NCI-H1092 (cell line): Measurements from ENCODE around the gene MAOB.
"Not testable (repeated sequence)": the region's sequence is repeated elsewhere in the genome, so short reads cannot be mapped to it uniquely, and the experiment has no call there.

Experiments used
- DNase-seq: peaks from one replicate; lab custom pipeline; 2025; lab: John Stamatoyannopoulos, UW

Gene MAOB

GRCh38 chrX:43882294-43882681 lies at the start of gene MAOB:
Gene MAOB (minus strand): TSS chrX:43882450. CDS start chrX:43882299, 151 bp downstream.
- DNase-seq: no peak

DNA sequence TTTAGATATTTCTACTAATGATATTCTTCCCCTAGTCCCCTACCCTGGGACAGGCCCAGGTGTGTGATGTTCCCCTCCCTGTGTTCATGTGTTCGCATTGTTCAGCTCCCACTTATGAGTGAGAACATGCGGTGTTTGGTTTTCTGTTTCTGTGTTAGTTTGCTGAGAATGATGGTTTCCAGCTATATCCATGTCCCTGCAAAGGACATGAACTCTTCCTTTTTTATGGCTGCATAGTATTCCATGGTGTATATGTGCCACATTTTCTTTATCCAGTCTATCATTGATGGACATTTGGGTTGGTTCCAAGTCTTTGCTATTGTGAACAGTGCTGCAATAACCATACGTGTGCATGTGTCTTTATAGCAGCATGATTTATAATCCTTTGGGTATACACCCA lies 39.8 kb upstream of the MAOB start:
- not testable (repeated sequence) for DNase-seq

DNA sequence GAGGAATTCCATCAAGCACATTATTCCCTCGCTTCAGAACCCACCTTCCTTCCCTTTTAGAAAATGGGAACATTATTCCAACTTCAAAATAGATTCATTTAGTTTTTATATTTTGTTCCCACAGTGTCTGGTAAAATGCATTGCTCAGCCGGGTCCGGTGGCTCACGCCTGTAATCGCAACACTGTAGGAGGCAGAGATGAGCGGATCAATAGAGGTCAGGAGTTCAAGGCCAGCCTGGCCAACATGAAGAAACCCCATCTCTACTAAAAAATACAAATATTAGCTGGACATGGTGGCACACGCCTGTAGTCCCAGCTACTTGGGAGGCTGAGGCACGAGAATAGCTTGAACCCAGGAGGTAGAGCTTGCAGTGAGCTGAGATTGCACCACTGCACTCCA lies 28.5 kb upstream of the MAOB start:
- DNase-seq: not testable (repeated sequence)

DNA sequence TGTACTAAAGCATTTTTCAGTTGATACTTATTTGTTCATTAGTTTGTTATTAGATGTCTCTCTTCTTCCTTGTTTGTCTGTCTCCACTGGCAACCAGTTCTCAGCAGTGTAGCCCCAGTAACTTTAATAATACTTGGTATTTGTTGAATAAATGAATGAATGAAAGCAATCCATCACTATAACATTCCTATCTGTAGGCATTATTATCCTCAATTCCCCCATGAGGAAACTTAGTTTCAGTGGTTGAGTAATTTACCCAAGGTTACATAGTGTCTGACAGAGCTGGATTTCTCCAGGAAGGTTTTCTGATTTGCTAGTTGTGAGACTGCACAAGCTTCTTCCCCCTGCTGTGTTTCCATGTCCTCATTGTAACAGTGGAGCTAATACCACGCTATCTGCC lies 27.8 kb upstream of the MAOB start:
- no peak for DNase-seq

- DNase-seq: no peak
Observed at GRCh38 chrX:43909141-43909540, 26.9 kb upstream of the MAOB start.

DNA sequence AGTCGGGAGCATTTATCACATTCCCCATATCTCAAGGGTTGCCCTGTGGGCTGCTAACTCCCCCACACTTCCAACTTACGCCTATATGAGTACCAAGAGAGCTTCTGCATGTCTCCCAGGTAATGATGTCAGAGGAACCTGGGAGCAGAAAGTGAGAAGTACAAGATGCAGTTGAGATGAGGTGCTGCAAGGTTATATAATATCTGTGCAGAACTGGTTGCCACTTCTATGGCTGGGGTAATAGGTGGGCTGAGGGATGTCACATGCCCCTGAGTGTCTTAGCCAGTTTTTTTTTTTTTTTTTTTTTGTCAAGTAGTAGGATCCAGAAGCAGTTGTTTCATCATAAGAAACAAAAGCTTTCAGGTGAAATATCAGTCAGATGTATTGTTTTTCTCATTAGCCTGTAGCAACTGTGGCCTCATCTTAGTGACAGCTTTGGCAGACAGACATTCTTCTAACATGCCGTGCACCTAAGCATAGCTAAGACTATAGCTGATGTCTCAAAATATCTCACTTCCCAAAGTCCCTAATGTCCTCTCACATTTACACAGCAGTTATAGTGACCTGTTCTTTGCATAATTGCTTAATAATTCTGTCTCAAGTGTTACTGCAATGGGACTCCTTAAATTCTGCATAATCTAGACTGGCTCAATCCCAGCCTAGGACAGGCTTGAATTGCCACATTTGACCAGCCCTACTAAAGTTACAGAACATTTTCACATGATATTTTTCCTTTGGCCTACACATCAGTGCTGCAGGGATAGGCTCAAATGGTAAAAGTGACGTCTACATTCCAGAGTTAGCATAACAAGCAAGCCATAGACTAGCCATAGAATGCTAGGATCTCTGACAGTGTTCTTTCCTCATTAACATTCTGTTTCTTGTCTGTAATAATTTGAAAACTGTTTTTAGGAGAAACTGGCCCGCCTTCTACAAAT lies 17.9 kb upstream of the MAOB start:
- no peak for DNase-seq

GRCh38 chrX:43898406-43899035 lies 16.3 kb upstream of the MAOB start:
- DNase-seq: no peak

DNA sequence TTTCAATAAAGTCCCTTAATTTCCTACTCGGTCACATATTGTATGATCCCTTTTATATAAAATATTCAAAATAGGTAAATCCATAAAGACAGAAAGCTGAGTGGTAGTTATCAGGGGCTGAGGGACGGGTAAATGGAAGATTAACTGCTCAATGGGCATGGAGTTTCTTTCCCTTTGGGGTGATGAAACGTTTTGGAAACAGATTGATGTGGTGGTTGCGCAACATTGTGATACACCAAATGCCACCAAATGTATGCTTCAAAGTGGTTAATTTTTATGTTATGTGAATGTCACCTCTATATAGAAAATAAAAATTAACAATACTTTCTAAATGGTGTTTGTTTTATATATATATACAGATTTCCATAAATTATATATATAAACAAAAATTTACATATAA lies 15.0 kb upstream of the MAOB start:
- no peak for DNase-seq

GRCh38 chrX:43892336-43892870 lies 10.2 kb upstream of the MAOB start:
- DNase-seq: no peak

DNA sequence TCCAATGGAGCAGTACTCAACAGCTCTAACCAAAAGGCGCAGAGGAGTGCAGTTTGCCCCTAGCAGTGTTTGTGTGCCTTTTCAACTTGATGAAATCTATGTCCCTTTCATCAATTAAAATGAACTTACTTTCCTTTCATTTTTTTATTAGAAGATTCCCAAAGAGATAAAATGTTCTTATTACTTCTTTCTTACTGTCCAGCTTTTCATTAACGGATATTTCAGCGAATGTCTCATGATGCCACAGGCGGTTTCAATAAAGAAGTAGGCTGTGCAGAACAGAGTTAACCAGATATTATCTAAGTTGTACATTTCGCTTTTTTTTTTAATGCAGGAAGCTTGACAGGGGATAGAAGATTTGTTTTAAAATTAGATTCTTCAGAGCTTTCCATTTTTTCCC lies 3.4 kb upstream of the MAOB start:
- no peak for DNase-seq

- no peak for DNase-seq
Observed at GRCh38 chrX:43881410-43882293, 598 bp downstream of the MAOB start.

DNA sequence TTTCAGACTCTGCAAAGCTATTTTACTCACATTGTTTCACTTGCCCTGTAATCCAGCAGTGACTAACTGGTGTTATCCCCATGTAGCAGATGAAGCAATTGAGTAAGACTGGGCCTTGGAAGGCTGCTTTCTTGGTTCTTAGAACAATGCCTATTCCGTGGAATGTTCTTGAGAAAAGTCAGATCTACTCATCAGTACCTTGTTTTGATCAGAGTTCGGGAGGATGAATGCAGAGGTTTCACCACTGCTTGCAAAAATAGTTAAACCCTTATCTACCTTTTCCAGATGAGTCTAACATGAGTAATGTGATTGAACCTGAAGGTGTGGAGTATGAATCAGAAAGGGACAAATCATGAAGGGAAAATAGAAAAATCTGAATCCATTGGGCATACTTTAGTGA lies 1.8 kb downstream of the MAOB start:
- DNase-seq: no peak

DNA sequence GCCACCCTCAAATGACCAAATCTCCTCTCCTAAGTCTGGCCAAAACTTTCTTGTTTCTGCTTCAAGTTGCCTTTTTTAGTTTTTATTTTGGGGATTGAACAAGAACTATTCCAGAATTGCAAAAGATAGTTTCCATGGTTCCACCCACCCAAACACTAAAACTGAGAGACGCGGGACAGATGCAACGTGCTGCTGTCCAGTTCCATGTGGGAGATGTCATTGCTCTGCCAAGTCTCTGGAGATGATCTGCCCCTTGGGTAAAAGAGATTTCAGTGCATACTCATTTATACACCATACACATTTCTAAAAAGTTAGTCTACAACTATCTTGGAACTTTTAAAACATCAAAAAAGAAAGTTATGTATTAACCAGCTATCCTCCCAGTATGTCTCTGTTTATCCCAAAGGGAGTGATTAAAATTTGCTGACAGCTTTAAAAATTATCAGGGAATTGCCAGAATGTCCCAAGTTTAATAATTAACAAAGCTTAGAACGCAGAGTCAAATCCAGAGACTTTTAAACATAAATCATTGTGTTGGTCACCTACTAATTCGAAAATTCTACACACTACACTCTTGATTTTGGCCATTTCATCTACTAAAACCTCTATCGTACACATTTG lies 3.2 kb downstream of the MAOB start:
- no peak for DNase-seq

- DNase-seq: no peak
Observed at GRCh38 chrX:43876680-43877079, 5.6 kb downstream of the MAOB start.

- no peak for DNase-seq
Observed at GRCh38 chrX:43870758-43871419, 11.4 kb downstream of the MAOB start.

DNA sequence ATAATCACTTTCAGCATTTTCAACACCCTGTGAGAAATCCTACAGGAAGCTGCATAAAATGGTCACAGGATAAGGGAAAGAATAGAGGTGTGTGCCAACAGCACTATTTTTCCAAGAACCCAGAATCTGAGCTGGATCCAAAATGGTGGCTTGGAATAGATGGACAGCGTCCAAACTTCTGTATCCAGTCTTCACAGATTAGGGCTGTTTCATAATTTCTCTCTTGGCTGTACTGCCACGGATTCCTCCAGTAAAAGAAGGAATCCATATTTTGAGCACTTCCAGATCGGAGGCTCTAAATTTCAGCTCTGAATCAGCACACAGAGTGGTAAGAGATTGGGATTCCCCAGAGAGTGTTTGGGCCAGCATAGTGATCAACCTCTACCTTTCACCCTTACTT lies 12.2 kb downstream of the MAOB start:
- DNase-seq: no peak

DNA sequence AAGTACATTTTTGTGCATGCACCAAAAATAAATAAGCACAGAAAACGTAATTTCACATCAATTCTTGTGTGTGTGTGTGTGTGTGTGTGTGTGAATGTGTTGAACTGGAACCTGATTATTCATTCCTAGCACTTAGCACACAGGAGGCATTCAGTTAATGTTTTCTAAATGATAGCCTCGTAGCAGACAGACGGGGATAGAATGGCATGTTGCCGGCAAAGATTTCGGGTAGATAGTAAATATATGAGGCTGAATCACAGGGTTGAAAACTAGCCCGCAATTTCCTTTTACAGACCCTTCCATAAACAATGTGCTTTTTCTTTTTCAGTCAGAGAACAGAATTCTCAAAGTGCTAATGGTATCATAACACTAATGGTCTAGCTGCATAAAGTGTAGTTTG lies 13.5 kb downstream of the MAOB start:
- no peak for DNase-seq

GRCh38 chrX:43866423-43866822 lies 15.8 kb downstream of the MAOB start:
- no peak for DNase-seq

GRCh38 chrX:43865791-43866190 lies 16.5 kb downstream of the MAOB start:
- no peak for DNase-seq

GRCh38 chrX:43862434-43862833 lies 19.8 kb downstream of the MAOB start:
- DNase-seq: no peak

DNA sequence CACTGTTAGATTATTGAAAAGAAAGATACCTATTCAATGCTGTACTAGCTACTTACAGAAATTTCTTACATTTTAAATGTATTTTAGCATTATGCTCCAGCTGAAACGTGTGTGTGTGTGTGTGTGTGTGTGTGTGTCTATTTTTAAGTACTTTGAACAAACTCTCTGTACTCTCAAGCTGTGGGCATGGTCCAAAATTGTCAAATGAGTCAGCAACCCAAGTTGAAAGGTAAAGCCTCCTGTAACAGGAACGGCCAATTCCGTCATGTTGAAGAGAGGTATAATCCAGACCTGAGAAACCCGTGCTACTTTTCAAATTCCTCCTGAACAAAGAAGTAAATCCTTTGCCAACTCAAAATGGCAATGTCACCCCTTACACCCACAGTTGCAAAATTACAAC lies 20.5 kb downstream of the MAOB start:
- no peak for DNase-seq
